H1 (cell line): ENCODE measurements around the gene HDAC9. TPM values are rescaled to one million over a fixed set of nuclear protein-coding genes. Genes with fewer than 3 reads are reported as not detected.

Source experiments
- CTCF ChIA-PET: fragments of 300-600 bp; sonication (Branson Sonifier 250); formaldehyde crosslinking; loops from one replicate; lab custom pipeline; 2021; ENCODE audit not compliant: partially characterized antibody; lab: Charles Lee
- POLR2A ChIA-PET: fragments of 300-600 bp; sonication (Branson Sonifier 250); formaldehyde crosslinking; loops from one replicate; lab custom pipeline; 2021; ENCODE audit warnings: inconsistent platforms; ENCODE audit not compliant: partially characterized antibody; lab: Charles Lee
- DNase-seq, 2 experiments: peaks; one replicate each; pipeline versions ENCODE4 v3.0.0 to v3.0.0-alpha.2; 2010 to 2022; ENCODE audit warnings: low spot score in 2 of 2, low read depth in 1 of 2, mixed read lengths in 1 of 2
- FAIRE-seq: peaks from 2 replicates; lab custom pipeline; 2011; peaks lifted over from hg19 to GRCh38; lab: Jason Lieb, UNC
- H2AFZ ChIP-seq: 2 replicates; pipeline ENCODE4 v1.8.1; 2012; ENCODE audit warnings: low read length, inconsistent platforms
- H2AK5ac ChIP-seq: 2 replicates; pipeline ENCODE4 v1.6.1; 2013; ENCODE audit warnings: low read depth, low read length
- H2BK120ac ChIP-seq: replicated peaks from 2 replicates; pipeline ENCODE3; 2013; ENCODE audit warnings: low read depth, low read length, inconsistent platforms
- H2BK12ac ChIP-seq: 2 replicates; pipeline ENCODE4 v1.6.1; 2013; ENCODE audit warnings: low read depth, low read length
- H2BK15ac ChIP-seq: 2 replicates; pipeline ENCODE4 v1.6.1; 2013; ENCODE audit warnings: low read length
- H2BK20ac ChIP-seq: 2 replicates; pipeline ENCODE4 v1.6.1; 2013; ENCODE audit warnings: low read length
- H2BK5ac ChIP-seq: 2 replicates; pipeline ENCODE4 v1.6.1; 2013; ENCODE audit warnings: low read depth, low read length
- H3K14ac ChIP-seq: 2 replicates; pipeline ENCODE4 v1.6.1; 2013; ENCODE audit warnings: inconsistent platforms; ENCODE audit not compliant: insufficient read length
- H3K18ac ChIP-seq: 2 replicates; pipeline ENCODE4 v1.6.1; 2013; ENCODE audit warnings: low read length; ENCODE audit errors: extremely low read depth
- H3K23ac ChIP-seq: 2 replicates; pipeline ENCODE4 v1.6.1; 2013; ENCODE audit warnings: inconsistent platforms; ENCODE audit not compliant: insufficient read length
- H3K23me2 ChIP-seq: 2 replicates; pipeline ENCODE4 v1.6.1; 2013; ENCODE audit warnings: low read depth, low read length
- H3K27ac ChIP-seq: 2 replicates; pipeline ENCODE4 v1.6.1; 2011; ENCODE audit warnings: low read depth, low read length, inconsistent platforms
- H3K27me3 ChIP-seq, 4 experiments: replicated peaks in 1 of 4; 1 replicate in 1 of 4; 2 replicates in 3 of 4; pipeline versions ENCODE4 v1.6.1 to v1.8.1; 2011 to 2013; ENCODE audit warnings: low read length in 3 of 4, mild to moderate bottlenecking in 3 of 4, inconsistent platforms in 2 of 4, mixed read lengths in 2 of 4, moderate library complexity in 1 of 4; ENCODE audit not compliant: control insufficient read depth in 3 of 4, insufficient read depth in 3 of 4; ENCODE audit errors: extremely low read depth in 1 of 4
- H3K36me3 ChIP-seq, 4 experiments: 2 replicates each; pipeline versions ENCODE4 v1.6.1 to v1.8.1; 2011 to 2013; ENCODE audit warnings: mild to moderate bottlenecking in 4 of 4, low read length in 3 of 4, moderate library complexity in 2 of 4, control low read depth in 1 of 4, inconsistent platforms in 1 of 4; ENCODE audit not compliant: insufficient read depth in 4 of 4, control insufficient read depth in 2 of 4
- H3K4ac ChIP-seq: replicated peaks from 2 replicates; pipeline ENCODE3; 2013; ENCODE audit warnings: low read length, low read depth, mixed read lengths, inconsistent platforms; ENCODE audit not compliant: insufficient read length
- H3K4me1 ChIP-seq, 4 experiments: replicated peaks in 1 of 4; 1 replicate in 1 of 4; 2 replicates in 3 of 4; pipeline versions ENCODE4 v1.6.1 to v1.8.1; 2011 to 2013; ENCODE audit warnings: low read length in 3 of 4, inconsistent platforms in 2 of 4, mixed read lengths in 1 of 4; ENCODE audit not compliant: insufficient read depth in 4 of 4, control insufficient read depth in 3 of 4
- H3K4me2 ChIP-seq, 2 experiments: 2 replicates each; pipeline versions ENCODE4 v1.6.1 to v1.8.1; 2011 to 2013; ENCODE audit warnings: low read depth in 2 of 2, low read length in 2 of 2, control low read depth in 1 of 2, inconsistent platforms in 1 of 2, mild to moderate bottlenecking in 1 of 2; ENCODE audit not compliant: insufficient read depth in 1 of 2
- H3K4me3 ChIP-seq, 4 experiments: fragments of 200-600, 300-600 bp in 1 of 4; sonication (generic), shearing (Covaris generic), sonication (Bioruptor Twin) in 1 of 4; 2 replicates each; pipeline versions ENCODE4 v1.5.1 to v1.8.1; 2011 to 2016; ENCODE audit warnings: low read length in 4 of 4, low read depth in 3 of 4, control low read depth in 2 of 4, inconsistent platforms in 2 of 4, mild to moderate bottlenecking in 2 of 4, mixed read lengths in 1 of 4, moderate library complexity in 1 of 4; ENCODE audit not compliant: insufficient read depth in 2 of 4; ENCODE audit errors: extremely low read depth in 1 of 4
- H3K56ac ChIP-seq: replicated peaks from 2 replicates; pipeline ENCODE3; 2013; ENCODE audit warnings: low read depth, mild to moderate bottlenecking, mixed read lengths, low read length, inconsistent platforms; ENCODE audit not compliant: insufficient read length
- H3K79me1 ChIP-seq: 2 replicates; pipeline ENCODE4 v1.6.1; 2013; ENCODE audit warnings: low read depth, low read length, control low read depth
- H3K79me2 ChIP-seq, 2 experiments: 2 replicates each; pipeline versions ENCODE4 v1.6.1 to v1.8.1; 2012 to 2013; ENCODE audit warnings: low read length in 2 of 2, mild to moderate bottlenecking in 2 of 2, inconsistent platforms in 1 of 2; ENCODE audit not compliant: insufficient read depth in 2 of 2, control insufficient read depth in 1 of 2
- H3K9ac ChIP-seq, 4 experiments: replicated peaks in 1 of 4; 1 replicate in 1 of 4; 2 replicates in 3 of 4; pipeline versions ENCODE4 v1.6.1 to v1.8.1; 2011 to 2013; ENCODE audit warnings: low read depth in 3 of 4, low read length in 3 of 4, control low read depth in 2 of 4, mild to moderate bottlenecking in 2 of 4, moderate library complexity in 2 of 4, inconsistent platforms in 1 of 4; ENCODE audit errors: extremely low read depth in 1 of 4
- H3K9me3 ChIP-seq, 2 experiments: 2 replicates each; pipeline versions ENCODE4 v1.6.1 to v1.8.1; 2012 to 2013; ENCODE audit warnings: mild to moderate bottlenecking in 2 of 2, moderate library complexity in 2 of 2, control low read depth in 1 of 2, inconsistent platforms in 1 of 2, low read depth in 1 of 2, low read length in 1 of 2, mixed read lengths in 1 of 2; ENCODE audit not compliant: insufficient read depth in 2 of 2
- H4K20me1 ChIP-seq, 2 experiments: replicated peaks in 1 of 2; 2 replicates each; pipeline versions ENCODE3 to v1.8.1; 2011 to 2013; ENCODE audit warnings: inconsistent platforms in 2 of 2, low read length in 2 of 2, mild to moderate bottlenecking in 1 of 2; ENCODE audit not compliant: insufficient read depth in 2 of 2, control insufficient read depth in 1 of 2
- H4K5ac ChIP-seq: 2 replicates; pipeline ENCODE4 v1.6.1; 2013; ENCODE audit warnings: low read length, low read depth, mixed read lengths, inconsistent platforms; ENCODE audit not compliant: insufficient read length
- H4K8ac ChIP-seq: 2 replicates; pipeline ENCODE4 v1.8.0; 2013; ENCODE audit warnings: mild to moderate bottlenecking, moderate library complexity, low read length, inconsistent platforms; ENCODE audit not compliant: insufficient read depth; ENCODE audit errors: extremely low read depth
- H4K91ac ChIP-seq: replicated peaks from 2 replicates; pipeline ENCODE3; 2013; ENCODE audit warnings: low read length, mixed read lengths, inconsistent platforms; ENCODE audit not compliant: insufficient read length
- CHD1 ChIP-seq: IDR thresholded peaks from 2 replicates; pipeline ENCODE4 v1.6.1; 2012; ENCODE audit warnings: low read depth, low read length, improper control_type of control experiment
- EP300 ChIP-seq, 2 experiments: IDR thresholded peaks; 1 replicate in 1 of 2; 2 replicates in 1 of 2; pipeline ENCODE4 v1.6.1; 2011 to 2012; ENCODE audit warnings: low read depth in 2 of 2, low read length in 2 of 2, mild to moderate bottlenecking in 2 of 2, borderline replicate concordance in 1 of 2, inconsistent platforms in 1 of 2, moderate library complexity in 1 of 2
- JUND ChIP-seq: IDR thresholded peaks from 2 replicates; pipeline ENCODE4 v1.6.1; 2011; ENCODE audit warnings: mild to moderate bottlenecking, improper control_type of control experiment, low read length
- MAFK ChIP-seq: IDR thresholded peaks from 2 replicates; pipeline ENCODE4 v1.6.1; 2012; ENCODE audit warnings: low read depth, mild to moderate bottlenecking, improper control_type of control experiment, low read length
- PHF8 ChIP-seq: fragments of 200-600 bp; sonication (generic); conservative IDR thresholded peaks from 2 replicates; pipeline ENCODE4 v1.7.1; 2012; ENCODE audit warnings: low read depth, mild to moderate bottlenecking, inconsistent platforms, low read length, moderate library complexity
- POU5F1 ChIP-seq: IDR thresholded peaks from 2 replicates; pipeline ENCODE4 v1.6.1; 2011; ENCODE audit warnings: low read depth, mild to moderate bottlenecking, low read length, moderate library complexity
- RBBP5 ChIP-seq: IDR thresholded peaks from 2 replicates; pipeline ENCODE4 v1.7.1; 2012; ENCODE audit warnings: low read depth, mild to moderate bottlenecking, inconsistent platforms, low read length, moderate library complexity, borderline replicate concordance
- RNF2 ChIP-seq: fragments of 200-900, 300-1000 bp; sonication (generic); IDR thresholded peaks from 2 replicates; pipeline ENCODE4 v1.7.1; 2016; ENCODE audit warnings: borderline replicate concordance, low read depth, mild to moderate bottlenecking, antibody characterized with exemption, low read length; ENCODE audit not compliant: poor library complexity, severe bottlenecking; ENCODE audit errors: missing control alignments
- SIRT6 ChIP-seq: IDR thresholded peaks from one replicate; pipeline ENCODE4 v1.7.1; 2012; ENCODE audit warnings: low read length, inconsistent platforms
- SIX5 ChIP-seq: IDR thresholded peaks from 2 replicates; pipeline ENCODE4 v1.6.1; 2011; ENCODE audit warnings: mild to moderate bottlenecking, low read depth, low read length
- SP1 ChIP-seq: IDR thresholded peaks from 2 replicates; pipeline ENCODE4 v1.6.1; 2011; ENCODE audit warnings: low read depth, low read length
- WGBS, 2 experiments: shearing (Covaris generic) in 1 of 2; methylation state at CpG; one replicate each; pipeline versions ENCODE4 v1.1.6 to v1.1.7; 2013 to 2015; ENCODE audit warnings: low lambda C conversion rate in 2 of 2, mixed read lengths in 2 of 2, inconsistent platforms in 1 of 2, low coverage in 1 of 2, missing lambda C conversion rate in 1 of 2; ENCODE audit not compliant: insufficient replicate concordance in 2 of 2, insufficient coverage in 1 of 2, insufficient read length in 1 of 2; ENCODE audit errors: extremely low coverage in 1 of 2, missing lambda C conversion rate in 1 of 2; 5-methylcytosine and 5-hydroxymethylcytosine counted together
- polyA plus RNA-seq, 7 experiments: library from polyadenylated mRNA; depleted of rRNA in 3 of 7; stranded (reverse) in 5 of 7; unstranded in 2 of 7; fragments of >200 nt in 5 of 7; fragments of 200-250 nt in 2 of 7; gene quantifications; 1 replicate in 5 of 7; 2 replicates in 1 of 7; 4 replicates in 1 of 7; pipeline versions ENCODE4 v1.2.1 to v1.2.3, GENCODE V29; 2011 to 2013; ENCODE audit warnings: missing spikeins in 2 of 7, mixed read lengths in 2 of 7
- total RNA-seq: library from RNA; stranded (reverse); fragmentation: NEBNext Ultra II Directional; extraction: Animal tissue kit (Norgen Biotek cat#: 25700); gene quantifications from 2 replicates; pipeline ENCODE4 v1.2.1, GENCODE V29; 2021
- TF ChIP-seq, protein P1 (sequence below): IDR thresholded peaks from 2 replicates; pipeline ENCODE4 v1.6.1; 2012; ENCODE audit warnings: low read length, inconsistent platforms
- TF ChIP-seq, protein P2 (sequence below): IDR thresholded peaks from 2 replicates; pipeline ENCODE4 v1.6.1; 2012; ENCODE audit warnings: inconsistent platforms

Gene HDAC9
- total and polyA plus RNA-seq, 2 of the 8 experiments (the other 6 are each of a cell fraction or from before 2014, with no cell fraction given), result 9.5 to 13.1 TPM

DNA sequence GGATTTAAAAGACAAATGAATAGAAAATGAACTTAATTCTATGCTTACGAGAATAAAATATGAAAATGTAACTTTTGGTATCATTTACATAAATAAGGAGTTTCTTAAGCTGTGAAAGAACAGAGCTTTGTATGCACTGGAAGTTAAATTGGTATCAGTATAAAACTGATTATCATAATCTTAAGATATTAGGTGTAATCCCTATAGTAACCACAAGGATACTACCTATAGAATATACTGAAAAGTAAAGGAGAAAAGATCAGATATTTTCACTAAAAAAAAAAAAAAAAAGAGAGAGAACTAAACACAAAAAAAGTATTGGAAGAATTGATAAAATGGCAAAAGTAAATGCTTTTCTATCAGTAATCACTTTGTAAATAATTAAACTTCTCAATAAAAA, 521.8 kb downstream of the HDAC9 start:
- no peak overlapping the region for H3K18ac ChIP-seq
- H2BK20ac ChIP-seq, result no peak overlapping the region
- no peak overlapping the region for H3K56ac ChIP-seq
- H2BK12ac ChIP-seq, result no peak overlapping the region
- no peak overlapping the region for H3K23ac ChIP-seq
- no peaks in the 10 kb centered on the region for H3K4me1 ChIP-seq
- H3K23me2 ChIP-seq, result no peaks in the 10 kb centered on the region
- H3K14ac ChIP-seq, result no peak overlapping the region
- no peaks in the 10 kb centered on the region for H3K79me1 ChIP-seq
- H3K4ac ChIP-seq, result no peak overlapping the region
- FAIRE-seq (no peak), DNase-seq (no peak)
- no peaks in the 10 kb centered on the region for H3K9me3 ChIP-seq
- H3K79me2 ChIP-seq, result no peaks in the 10 kb centered on the region
- no peak overlapping the region for H4K8ac ChIP-seq
- H3K9ac ChIP-seq, result no peak overlapping the region
- no peaks in the 10 kb centered on the region for H3K27me3 ChIP-seq
- H2BK120ac ChIP-seq, result no peak overlapping the region
- H2AK5ac ChIP-seq, result no peak overlapping the region
- H4K91ac ChIP-seq, result no peak overlapping the region
- H2BK5ac ChIP-seq, result no peak overlapping the region
- H4K5ac ChIP-seq, result no peak overlapping the region
- no peak overlapping the region for H2BK15ac ChIP-seq
- H4K20me1 ChIP-seq, result no peaks in the 10 kb centered on the region
- H3K4me3 ChIP-seq, result no peak overlapping the region
- no peak overlapping the region for H2AFZ ChIP-seq
- ChIA-PET CTCF (interaction anchor here (0.6 to 2.1 kb wide), 3 partner anchors 8 to 1204 kb away, joined by 3 to 9 read pairs (median 3); no protein-coding TSS in a partner anchor), POLR2A (no interaction called here)
- WGBS, 2 experiments, result 77% methylated on average over 1 of the region's 1 CpG; no CpG with 5 or more reads in 1 of the 2 experiments
- no peak overlapping the region for H3K4me2 ChIP-seq
- H3K36me3 ChIP-seq, result no peaks in the 10 kb centered on the region
- H3K27ac ChIP-seq, result no peak overlapping the region
- no peak for TF ChIP-seq PHF8
- TF ChIP-seq POU5F1, result no peak
- TF ChIP-seq EP300 (IDR thresholded peaks at IDR 0.05; ENCODE audit: borderline replicate concordance in 1 of 2, low read depth in 2 of 2, low read length in 2 of 2), result no peak
- TF ChIP-seq SIX5, result no peak
- no peak for TF ChIP-seq SIRT6
- TF ChIP-seq SP1, result no peak
- TF ChIP-seq, protein P1, sequence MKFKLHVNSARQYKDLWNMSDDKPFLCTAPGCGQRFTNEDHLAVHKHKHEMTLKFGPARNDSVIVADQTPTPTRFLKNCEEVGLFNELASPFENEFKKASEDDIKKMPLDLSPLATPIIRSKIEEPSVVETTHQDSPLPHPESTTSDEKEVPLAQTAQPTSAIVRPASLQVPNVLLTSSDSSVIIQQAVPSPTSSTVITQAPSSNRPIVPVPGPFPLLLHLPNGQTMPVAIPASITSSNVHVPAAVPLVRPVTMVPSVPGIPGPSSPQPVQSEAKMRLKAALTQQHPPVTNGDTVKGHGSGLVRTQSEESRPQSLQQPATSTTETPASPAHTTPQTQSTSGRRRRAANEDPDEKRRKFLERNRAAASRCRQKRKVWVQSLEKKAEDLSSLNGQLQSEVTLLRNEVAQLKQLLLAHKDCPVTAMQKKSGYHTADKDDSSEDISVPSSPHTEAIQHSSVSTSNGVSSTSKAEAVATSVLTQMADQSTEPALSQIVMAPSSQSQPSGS, result no peak
- no peak for TF ChIP-seq MAFK
- TF ChIP-seq, protein P2, sequence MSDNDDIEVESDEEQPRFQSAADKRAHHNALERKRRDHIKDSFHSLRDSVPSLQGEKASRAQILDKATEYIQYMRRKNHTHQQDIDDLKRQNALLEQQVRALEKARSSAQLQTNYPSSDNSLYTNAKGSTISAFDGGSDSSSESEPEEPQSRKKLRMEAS, result no peak
- TF ChIP-seq RBBP5, result no peak
- no peak for TF ChIP-seq RNF2
- TF ChIP-seq CHD1, result no peak
- TF ChIP-seq JUND, result no peak
